ENCODE data around the gene MRI1. TPM values are rescaled to one million over a fixed set of nuclear protein-coding genes. Genes with fewer than 3 reads are reported as not detected.

The MRI1 gene
- total and polyA plus RNA-seq, 4 donors = 16.3 to 50.0 (median 17.7) TPM

DNA sequence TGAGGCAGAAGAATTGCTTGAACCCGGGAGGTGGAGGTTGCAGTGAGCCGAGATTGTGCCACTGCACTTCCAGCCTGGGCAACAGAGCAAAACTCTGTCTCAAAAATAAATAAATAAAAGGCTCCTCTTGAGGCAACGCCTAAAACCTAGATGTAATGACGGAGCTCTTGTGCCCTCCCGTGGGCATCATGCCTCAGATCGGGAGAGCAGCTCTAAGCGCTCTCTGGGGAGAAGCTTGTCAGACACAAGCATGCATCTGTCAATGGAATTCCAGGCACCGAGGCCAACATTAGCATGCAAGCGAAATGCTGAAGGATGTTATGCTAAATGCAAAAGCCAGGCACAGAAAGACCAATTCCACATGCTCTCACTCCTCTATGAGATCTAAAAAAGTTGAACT lies 45.6 kb upstream of the MRI1 start:
- no peaks in the 10 kb centered on the region for H3K27me3 ChIP-seq (ENCODE audit: control insufficient read depth in 4 of 4, insufficient read depth in 4 of 4, low read length in 3 of 4)
- no peak overlapping the region for H3K9ac ChIP-seq (ENCODE audit: low read depth in 1 of 2, low read length in 2 of 2)
- H3K27ac ChIP-seq (ENCODE audit: low read depth in 1 of 2, low read length in 2 of 2) = no peak overlapping the region
- no peak for DNase-seq (ENCODE audit: low spot score)
- no peaks in the 10 kb centered on the region for H3K36me3 ChIP-seq (ENCODE audit: control insufficient read depth in 4 of 4, insufficient read depth in 3 of 4, low read depth in 1 of 4, low read length in 3 of 4)
- peaks cover 0 to 9% (median 1%) of the 10 kb centered on the region in 4 donors for H3K9me3 ChIP-seq (ENCODE audit: control insufficient read depth in 4 of 4, low read length in 3 of 4)
- 42% methylated on average over 9 of the region's 9 CpGs for WGBS
- TF ChIP-seq SP1 (IDR thresholded peaks at IDR 0.05) (no peak), YY1 (IDR thresholded peaks at IDR 0.05) (no peak), FOXA1 (IDR thresholded peaks at IDR 0.05) (no peak), NR2F2 (IDR thresholded peaks at IDR 0.05) (no peak), HNF4A (conservative IDR thresholded peaks at IDR 0.05) (no peak), GABPA (IDR thresholded peaks at IDR 0.05 in 1 of 2, conservative IDR thresholded peaks at IDR 0.05 in 1 of 2) (no peak), RXRA (IDR thresholded peaks at IDR 0.05) (no peak), RAD21 (IDR thresholded peaks at IDR 0.05) (no peak), TAF1 (conservative IDR thresholded peaks at IDR 0.05) (no peak), EGR1 (IDR thresholded peaks at IDR 0.05; ENCODE audit: low read depth in 2 of 2) (no peak), JUND (IDR thresholded peaks at IDR 0.05) (no peak), FOXA2 (IDR thresholded peaks at IDR 0.05) (no peak)
- TF ChIP-seq, protein P1, sequence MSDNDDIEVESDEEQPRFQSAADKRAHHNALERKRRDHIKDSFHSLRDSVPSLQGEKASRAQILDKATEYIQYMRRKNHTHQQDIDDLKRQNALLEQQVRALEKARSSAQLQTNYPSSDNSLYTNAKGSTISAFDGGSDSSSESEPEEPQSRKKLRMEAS (IDR thresholded peaks at IDR 0.05) = no peak
- TF ChIP-seq, protein P2, sequence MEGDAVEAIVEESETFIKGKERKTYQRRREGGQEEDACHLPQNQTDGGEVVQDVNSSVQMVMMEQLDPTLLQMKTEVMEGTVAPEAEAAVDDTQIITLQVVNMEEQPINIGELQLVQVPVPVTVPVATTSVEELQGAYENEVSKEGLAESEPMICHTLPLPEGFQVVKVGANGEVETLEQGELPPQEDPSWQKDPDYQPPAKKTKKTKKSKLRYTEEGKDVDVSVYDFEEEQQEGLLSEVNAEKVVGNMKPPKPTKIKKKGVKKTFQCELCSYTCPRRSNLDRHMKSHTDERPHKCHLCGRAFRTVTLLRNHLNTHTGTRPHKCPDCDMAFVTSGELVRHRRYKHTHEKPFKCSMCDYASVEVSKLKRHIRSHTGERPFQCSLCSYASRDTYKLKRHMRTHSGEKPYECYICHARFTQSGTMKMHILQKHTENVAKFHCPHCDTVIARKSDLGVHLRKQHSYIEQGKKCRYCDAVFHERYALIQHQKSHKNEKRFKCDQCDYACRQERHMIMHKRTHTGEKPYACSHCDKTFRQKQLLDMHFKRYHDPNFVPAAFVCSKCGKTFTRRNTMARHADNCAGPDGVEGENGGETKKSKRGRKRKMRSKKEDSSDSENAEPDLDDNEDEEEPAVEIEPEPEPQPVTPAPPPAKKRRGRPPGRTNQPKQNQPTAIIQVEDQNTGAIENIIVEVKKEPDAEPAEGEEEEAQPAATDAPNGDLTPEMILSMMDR (IDR thresholded peaks at IDR 0.05; ENCODE audit: low read depth, low read length, missing input control) = no peak
- TF ChIP-seq, protein P3, sequence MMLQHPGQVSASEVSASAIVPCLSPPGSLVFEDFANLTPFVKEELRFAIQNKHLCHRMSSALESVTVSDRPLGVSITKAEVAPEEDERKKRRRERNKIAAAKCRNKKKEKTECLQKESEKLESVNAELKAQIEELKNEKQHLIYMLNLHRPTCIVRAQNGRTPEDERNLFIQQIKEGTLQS (IDR thresholded peaks at IDR 0.05) = no peak
- TF ChIP-seq, protein P4, sequence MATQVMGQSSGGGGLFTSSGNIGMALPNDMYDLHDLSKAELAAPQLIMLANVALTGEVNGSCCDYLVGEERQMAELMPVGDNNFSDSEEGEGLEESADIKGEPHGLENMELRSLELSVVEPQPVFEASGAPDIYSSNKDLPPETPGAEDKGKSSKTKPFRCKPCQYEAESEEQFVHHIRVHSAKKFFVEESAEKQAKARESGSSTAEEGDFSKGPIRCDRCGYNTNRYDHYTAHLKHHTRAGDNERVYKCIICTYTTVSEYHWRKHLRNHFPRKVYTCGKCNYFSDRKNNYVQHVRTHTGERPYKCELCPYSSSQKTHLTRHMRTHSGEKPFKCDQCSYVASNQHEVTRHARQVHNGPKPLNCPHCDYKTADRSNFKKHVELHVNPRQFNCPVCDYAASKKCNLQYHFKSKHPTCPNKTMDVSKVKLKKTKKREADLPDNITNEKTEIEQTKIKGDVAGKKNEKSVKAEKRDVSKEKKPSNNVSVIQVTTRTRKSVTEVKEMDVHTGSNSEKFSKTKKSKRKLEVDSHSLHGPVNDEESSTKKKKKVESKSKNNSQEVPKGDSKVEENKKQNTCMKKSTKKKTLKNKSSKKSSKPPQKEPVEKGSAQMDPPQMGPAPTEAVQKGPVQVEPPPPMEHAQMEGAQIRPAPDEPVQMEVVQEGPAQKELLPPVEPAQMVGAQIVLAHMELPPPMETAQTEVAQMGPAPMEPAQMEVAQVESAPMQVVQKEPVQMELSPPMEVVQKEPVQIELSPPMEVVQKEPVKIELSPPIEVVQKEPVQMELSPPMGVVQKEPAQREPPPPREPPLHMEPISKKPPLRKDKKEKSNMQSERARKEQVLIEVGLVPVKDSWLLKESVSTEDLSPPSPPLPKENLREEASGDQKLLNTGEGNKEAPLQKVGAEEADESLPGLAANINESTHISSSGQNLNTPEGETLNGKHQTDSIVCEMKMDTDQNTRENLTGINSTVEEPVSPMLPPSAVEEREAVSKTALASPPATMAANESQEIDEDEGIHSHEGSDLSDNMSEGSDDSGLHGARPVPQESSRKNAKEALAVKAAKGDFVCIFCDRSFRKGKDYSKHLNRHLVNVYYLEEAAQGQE (IDR thresholded peaks at IDR 0.05) = no peak
- H3K4me1 ChIP-seq (ENCODE audit: control insufficient read depth in 4 of 4, insufficient read depth in 4 of 4, low read length in 3 of 4) = no peaks in the 10 kb centered on the region
- no peak overlapping the region for H3K4me3 ChIP-seq (ENCODE audit: low read depth in 1 of 3, low read length in 3 of 3)

DNA sequence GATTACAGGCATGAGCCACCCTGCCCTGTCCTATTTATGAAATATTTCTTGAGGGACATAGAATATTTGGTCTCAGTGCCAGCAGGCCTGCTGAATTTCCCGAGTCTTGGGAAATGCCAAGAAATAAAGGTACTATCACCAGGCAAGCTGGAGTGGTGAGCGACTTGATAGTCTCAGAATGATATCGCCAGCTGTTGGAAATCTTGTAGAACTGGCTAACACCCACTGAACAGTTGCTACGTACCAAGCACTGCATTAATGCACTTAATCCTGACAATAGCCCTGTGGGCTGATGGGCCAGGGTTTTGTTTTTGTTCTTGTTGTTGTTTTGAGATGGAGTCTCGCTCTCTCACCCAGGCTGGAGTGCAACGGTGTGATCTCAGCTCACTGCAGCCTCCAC lies 42.2 kb upstream of the MRI1 start:
- DNase-seq (ENCODE audit: low spot score) = no peak
- Histone ChIP-seq H3K4me3 (ENCODE audit: low read depth in 1 of 3, low read length in 3 of 3) (no peak overlapping the region), H3K27ac (ENCODE audit: low read depth in 1 of 2, low read length in 2 of 2) (no peak overlapping the region), H3K36me3 (ENCODE audit: control insufficient read depth in 4 of 4, insufficient read depth in 3 of 4, low read depth in 1 of 4, low read length in 3 of 4) (no peaks in the 10 kb centered on the region), H3K9ac (ENCODE audit: low read depth in 1 of 2, low read length in 2 of 2) (no peak overlapping the region), H3K27me3 (ENCODE audit: control insufficient read depth in 4 of 4, insufficient read depth in 4 of 4, low read length in 3 of 4) (no peaks in the 10 kb centered on the region), H3K9me3 (ENCODE audit: control insufficient read depth in 4 of 4, low read length in 3 of 4) (no peaks in the 10 kb centered on the region), H3K4me1 (ENCODE audit: control insufficient read depth in 4 of 4, insufficient read depth in 4 of 4, low read length in 3 of 4) (no peaks in the 10 kb centered on the region)
- TF ChIP-seq HNF4A (conservative IDR thresholded peaks at IDR 0.05) (no peak), YY1 (IDR thresholded peaks at IDR 0.05) (no peak), HNF4G (IDR thresholded peaks at IDR 0.05) (no peak), TAF1 (conservative IDR thresholded peaks at IDR 0.05) (no peak), FOXA2 (IDR thresholded peaks at IDR 0.05) (no peak), GABPA (IDR thresholded peaks at IDR 0.05 in 1 of 2, conservative IDR thresholded peaks at IDR 0.05 in 1 of 2) (no peak), FOXA1 (IDR thresholded peaks at IDR 0.05) (no peak), JUND (IDR thresholded peaks at IDR 0.05) (no peak), NR2F2 (IDR thresholded peaks at IDR 0.05) (no peak)
- TF ChIP-seq, protein P3 (IDR thresholded peaks at IDR 0.05) = no peak
- TF ChIP-seq, protein P2 (IDR thresholded peaks at IDR 0.05; ENCODE audit: low read depth, low read length, missing input control) = no peak
- TF ChIP-seq, protein P5, sequence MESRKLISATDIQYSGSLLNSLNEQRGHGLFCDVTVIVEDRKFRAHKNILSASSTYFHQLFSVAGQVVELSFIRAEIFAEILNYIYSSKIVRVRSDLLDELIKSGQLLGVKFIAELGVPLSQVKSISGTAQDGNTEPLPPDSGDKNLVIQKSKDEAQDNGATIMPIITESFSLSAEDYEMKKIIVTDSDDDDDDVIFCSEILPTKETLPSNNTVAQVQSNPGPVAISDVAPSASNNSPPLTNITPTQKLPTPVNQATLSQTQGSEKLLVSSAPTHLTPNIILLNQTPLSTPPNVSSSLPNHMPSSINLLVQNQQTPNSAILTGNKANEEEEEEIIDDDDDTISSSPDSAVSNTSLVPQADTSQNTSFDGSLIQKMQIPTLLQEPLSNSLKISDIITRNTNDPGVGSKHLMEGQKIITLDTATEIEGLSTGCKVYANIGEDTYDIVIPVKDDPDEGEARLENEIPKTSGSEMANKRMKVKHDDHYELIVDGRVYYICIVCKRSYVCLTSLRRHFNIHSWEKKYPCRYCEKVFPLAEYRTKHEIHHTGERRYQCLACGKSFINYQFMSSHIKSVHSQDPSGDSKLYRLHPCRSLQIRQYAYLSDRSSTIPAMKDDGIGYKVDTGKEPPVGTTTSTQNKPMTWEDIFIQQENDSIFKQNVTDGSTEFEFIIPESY (IDR thresholded peaks at IDR 0.05) = no peak
- TF ChIP-seq, protein P1 (IDR thresholded peaks at IDR 0.05) = no peak
- WGBS = 85% methylated on average over 6 of the region's 6 CpGs

Data from liver (tissue), 9 donors.